SK-N-SH treated with all-trans-retinoic acid at 6 μM for 48 hours (cell line): ENCODE measurements around the gene ATXN3.

Source experiments
- ESRRG ChIP-seq: fragments of 250-450 bp; sonication (Bioruptor Pico); IDR thresholded peaks from 2 replicates; pipeline ENCODE4 v1.6.1; 2021; ENCODE audit warnings: mild to moderate bottlenecking
- GLIS3 ChIP-seq: fragments of 250-450 bp; sonication (Bioruptor Pico); IDR thresholded peaks from 2 replicates; pipeline ENCODE4 v1.5.0; 2020; ENCODE audit warnings: mild to moderate bottlenecking, moderate library complexity
- ISL1 ChIP-seq: fragments of 250-450 bp; sonication (Bioruptor Pico); IDR thresholded peaks from 2 replicates; pipeline ENCODE4 v2.1.2; 2022; ENCODE audit warnings: mild to moderate bottlenecking, moderate library complexity
- RARB ChIP-seq: fragments of 250-450 bp; sonication (Bioruptor Pico); IDR thresholded peaks from 2 replicates; pipeline ENCODE4 v1.8.0; 2021; ENCODE audit warnings: mild to moderate bottlenecking, moderate library complexity
- SNAI2 ChIP-seq: fragments of 250-450 bp; sonication (Bioruptor Pico); IDR thresholded peaks from 2 replicates; pipeline ENCODE4 v1.5.0; 2020; ENCODE audit warnings: mild to moderate bottlenecking, moderate library complexity
- TCF4 ChIP-seq: fragments of 250-450 bp; sonication (Bioruptor Pico); IDR thresholded peaks from 2 replicates; pipeline ENCODE4 v1.8.0; 2021; ENCODE audit warnings: mild to moderate bottlenecking, moderate library complexity, borderline replicate concordance
- ZC3H10 ChIP-seq: fragments of 250-450 bp; sonication (Bioruptor Pico); IDR thresholded peaks from 2 replicates; pipeline ENCODE4 v1.5.1; 2021; ENCODE audit warnings: mild to moderate bottlenecking, moderate library complexity
- ZFP3 ChIP-seq: fragments of 250-450 bp; sonication (Bioruptor Pico); IDR thresholded peaks from 2 replicates; pipeline ENCODE4 v1.5.0; 2020; ENCODE audit warnings: mild to moderate bottlenecking, moderate library complexity
- ZNF565 ChIP-seq: fragments of 450-650 bp; formaldehyde crosslinking; conservative IDR thresholded peaks from 2 replicates; pipeline ENCODE4 v1.5.0; 2020; ENCODE audit warnings: low read depth, mild to moderate bottlenecking, moderate library complexity
- ZNF70 ChIP-seq: fragments of 450-650 bp; formaldehyde crosslinking; IDR thresholded peaks from 2 replicates; pipeline ENCODE4 v1.5.0; 2020; ENCODE audit warnings: mild to moderate bottlenecking, moderate library complexity
- TF ChIP-seq, protein P1 (sequence below): fragments of 250-450 bp; sonication (Bioruptor Pico); IDR thresholded peaks from 2 replicates; pipeline ENCODE4 v1.8.0; 2020; ENCODE audit warnings: mild to moderate bottlenecking, moderate library complexity, borderline replicate concordance

DNA sequence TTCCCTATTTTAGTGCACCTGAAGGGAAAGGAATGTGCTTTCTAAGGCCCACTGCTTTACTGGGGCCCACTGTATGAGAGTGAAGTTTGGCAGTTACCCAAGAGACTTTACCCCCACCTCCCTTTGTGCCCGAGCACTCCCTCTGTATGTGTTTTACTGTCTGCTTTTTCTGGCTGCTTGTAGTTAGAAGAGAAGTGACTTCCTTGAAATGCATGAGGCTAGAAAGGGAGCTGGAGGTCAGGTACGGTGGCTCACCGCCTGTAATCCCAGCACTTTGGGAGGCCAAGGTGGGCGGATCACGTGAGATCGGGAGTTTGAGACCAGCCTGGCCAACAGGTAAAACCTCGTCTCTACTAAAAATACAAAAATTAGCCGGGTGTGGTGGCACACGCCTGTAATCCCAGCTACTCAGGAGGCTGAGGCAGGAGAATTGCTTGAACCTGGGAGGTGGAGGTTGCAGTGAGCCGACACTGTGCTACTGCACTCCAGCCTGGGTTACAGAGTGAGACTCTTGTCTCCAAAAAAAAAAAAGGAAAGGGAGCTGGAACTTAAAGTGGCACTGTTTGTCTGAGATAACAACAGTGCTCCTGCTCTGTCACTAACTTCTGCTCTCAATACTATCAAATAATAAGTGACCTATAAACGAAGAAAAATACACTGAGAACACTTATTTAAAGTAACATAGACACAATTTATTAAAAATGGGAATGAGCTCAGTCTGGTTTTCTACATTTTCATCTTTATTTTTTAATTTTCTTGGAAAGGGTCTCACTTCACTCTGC is 72.3 kb downstream of the ATXN3 start:
- TF ChIP-seq, protein P1, sequence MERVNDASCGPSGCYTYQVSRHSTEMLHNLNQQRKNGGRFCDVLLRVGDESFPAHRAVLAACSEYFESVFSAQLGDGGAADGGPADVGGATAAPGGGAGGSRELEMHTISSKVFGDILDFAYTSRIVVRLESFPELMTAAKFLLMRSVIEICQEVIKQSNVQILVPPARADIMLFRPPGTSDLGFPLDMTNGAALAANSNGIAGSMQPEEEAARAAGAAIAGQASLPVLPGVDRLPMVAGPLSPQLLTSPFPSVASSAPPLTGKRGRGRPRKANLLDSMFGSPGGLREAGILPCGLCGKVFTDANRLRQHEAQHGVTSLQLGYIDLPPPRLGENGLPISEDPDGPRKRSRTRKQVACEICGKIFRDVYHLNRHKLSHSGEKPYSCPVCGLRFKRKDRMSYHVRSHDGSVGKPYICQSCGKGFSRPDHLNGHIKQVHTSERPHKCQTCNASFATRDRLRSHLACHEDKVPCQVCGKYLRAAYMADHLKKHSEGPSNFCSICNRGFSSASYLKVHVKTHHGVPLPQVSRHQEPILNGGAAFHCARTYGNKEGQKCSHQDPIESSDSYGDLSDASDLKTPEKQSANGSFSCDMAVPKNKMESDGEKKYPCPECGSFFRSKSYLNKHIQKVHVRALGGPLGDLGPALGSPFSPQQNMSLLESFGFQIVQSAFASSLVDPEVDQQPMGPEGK: no peak
- TF ChIP-seq GLIS3 (CRISPR knock-in tag) (no peak), ZNF70 (no peak), ZNF565 (no peak), SNAI2 (CRISPR knock-in tag) (no peak), ZFP3 (no peak), ISL1 (CRISPR knock-in tag) (no peak), RARB (no peak), ESRRG (CRISPR knock-in tag) (no peak), TCF4 (CRISPR knock-in tag) (no peak), ZC3H10 (CRISPR knock-in tag) (no peak)
